ENCODE measurements around the gene PTPN20.

The PTPN20 gene

GRCh38 chr10:47039562-47039913 lies 128.3 kb downstream of the PTPN20 start:
- Histone ChIP-seq H3K9me3 (ENCODE audit: control insufficient read depth in 1 of 2, low read length in 2 of 2) (no peaks in the 10 kb centered on the region), H3K4me1 (ENCODE audit: control insufficient read depth in 1 of 2, insufficient read depth in 2 of 2, low read length in 2 of 2) (peaks cover 4 to 14% of the 10 kb centered on the region in 2 donors), H3K4me3 (ENCODE audit: low read depth in 1 of 2, low read length in 2 of 2) (no peak overlapping the region), H3K27me3 (ENCODE audit: low read depth, low read length) (no peaks in the 10 kb centered on the region), H3K36me3 (ENCODE audit: control insufficient read depth in 1 of 2, insufficient read depth in 2 of 2, low read length in 2 of 2) (no peaks in the 10 kb centered on the region), H3K27ac (ENCODE audit: low read length) (no peak overlapping the region)

DNA sequence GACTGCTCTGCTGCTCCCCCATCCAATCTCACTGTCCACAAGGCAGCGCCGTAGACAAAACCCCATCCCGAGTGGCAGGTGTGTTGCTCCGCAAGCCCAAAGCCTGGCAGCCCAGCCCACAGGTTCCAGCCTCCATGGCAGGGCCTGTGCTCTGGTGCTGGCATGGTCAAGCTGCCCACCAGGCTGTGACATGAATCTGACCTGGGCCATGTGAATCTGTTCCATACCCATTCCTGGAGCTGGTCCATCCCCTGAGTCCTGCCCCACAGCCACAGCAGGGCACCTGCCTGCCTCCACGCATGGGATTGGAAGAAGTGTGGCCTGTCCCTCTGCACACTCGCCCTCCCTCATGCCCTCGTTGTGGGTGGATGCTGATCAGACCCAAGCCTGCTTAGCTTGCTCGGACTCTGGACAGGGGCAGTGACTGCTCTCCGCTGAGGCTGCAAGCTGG lies 128.8 kb downstream of the PTPN20 start:
- H3K27ac ChIP-seq (ENCODE audit: low read length): no peak overlapping the region

DNA sequence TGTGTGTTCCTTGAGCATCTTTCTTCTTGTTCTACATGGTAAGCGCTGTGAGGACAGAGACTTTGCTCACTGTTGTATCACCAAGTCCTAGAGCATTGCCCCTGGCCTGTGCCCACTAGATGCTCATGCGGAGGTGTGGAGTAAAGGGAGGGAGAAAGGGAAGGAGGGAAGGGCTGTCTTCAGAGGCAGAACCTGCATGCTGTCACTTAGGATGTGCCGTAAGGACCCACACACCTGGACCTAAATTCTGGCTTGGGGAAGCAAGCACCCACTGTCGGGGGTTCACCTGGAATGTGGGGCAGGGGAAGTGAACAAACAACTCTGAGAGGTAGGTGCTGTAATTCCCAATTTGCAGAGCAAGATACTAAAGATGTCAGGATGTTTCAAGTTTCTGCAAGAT lies 129.5 kb downstream of the PTPN20 start:
- Histone ChIP-seq H3K27ac (ENCODE audit: low read length) (no peak overlapping the region), H3K27me3 (ENCODE audit: low read depth, low read length) (no peaks in the 10 kb centered on the region), H3K4me3 (ENCODE audit: low read depth in 1 of 2, low read length in 2 of 2) (no peak overlapping the region), H3K36me3 (ENCODE audit: control insufficient read depth in 1 of 2, insufficient read depth in 2 of 2, low read length in 2 of 2) (no peaks in the 10 kb centered on the region), H3K9me3 (ENCODE audit: control insufficient read depth in 1 of 2, low read length in 2 of 2) (no peaks in the 10 kb centered on the region), H3K4me1 (ENCODE audit: control insufficient read depth in 1 of 2, insufficient read depth in 2 of 2, low read length in 2 of 2) (peaks cover 4 to 14% of the 10 kb centered on the region in 2 donors)

More for the DNA sequence above, 128.8 kb downstream of the PTPN20 start:
- Histone ChIP-seq H3K27me3 (ENCODE audit: low read depth, low read length) (no peaks in the 10 kb centered on the region), H3K4me1 (ENCODE audit: control insufficient read depth in 1 of 2, insufficient read depth in 2 of 2, low read length in 2 of 2) (peaks cover 4 to 14% of the 10 kb centered on the region in 2 donors), H3K4me3 (ENCODE audit: low read depth in 1 of 2, low read length in 2 of 2) (no peak overlapping the region), H3K36me3 (ENCODE audit: control insufficient read depth in 1 of 2, insufficient read depth in 2 of 2, low read length in 2 of 2) (no peaks in the 10 kb centered on the region), H3K9me3 (ENCODE audit: control insufficient read depth in 1 of 2, low read length in 2 of 2) (no peaks in the 10 kb centered on the region)

GRCh38 chr10:47041396-47042198 lies 130.4 kb downstream of the PTPN20 start:
- H3K27ac ChIP-seq (ENCODE audit: low read length): no peak overlapping the region
- no peaks in the 10 kb centered on the region for H3K27me3 ChIP-seq (ENCODE audit: low read depth, low read length)
- no peaks in the 10 kb centered on the region for H3K36me3 ChIP-seq (ENCODE audit: control insufficient read depth in 1 of 2, insufficient read depth in 2 of 2, low read length in 2 of 2)
- H3K4me1 ChIP-seq (ENCODE audit: control insufficient read depth in 1 of 2, insufficient read depth in 2 of 2, low read length in 2 of 2): peaks cover 4 to 14% of the 10 kb centered on the region in 2 donors
- no peak overlapping the region for H3K4me3 ChIP-seq (ENCODE audit: low read depth in 1 of 2, low read length in 2 of 2)
- H3K9me3 ChIP-seq (ENCODE audit: control insufficient read depth in 1 of 2, low read length in 2 of 2): no peaks in the 10 kb centered on the region

- H3K27ac ChIP-seq (ENCODE audit: low read length): no peak overlapping the region
Observed at GRCh38 chr10:47042199-47042473, 130.9 kb downstream of the PTPN20 start.

DNA sequence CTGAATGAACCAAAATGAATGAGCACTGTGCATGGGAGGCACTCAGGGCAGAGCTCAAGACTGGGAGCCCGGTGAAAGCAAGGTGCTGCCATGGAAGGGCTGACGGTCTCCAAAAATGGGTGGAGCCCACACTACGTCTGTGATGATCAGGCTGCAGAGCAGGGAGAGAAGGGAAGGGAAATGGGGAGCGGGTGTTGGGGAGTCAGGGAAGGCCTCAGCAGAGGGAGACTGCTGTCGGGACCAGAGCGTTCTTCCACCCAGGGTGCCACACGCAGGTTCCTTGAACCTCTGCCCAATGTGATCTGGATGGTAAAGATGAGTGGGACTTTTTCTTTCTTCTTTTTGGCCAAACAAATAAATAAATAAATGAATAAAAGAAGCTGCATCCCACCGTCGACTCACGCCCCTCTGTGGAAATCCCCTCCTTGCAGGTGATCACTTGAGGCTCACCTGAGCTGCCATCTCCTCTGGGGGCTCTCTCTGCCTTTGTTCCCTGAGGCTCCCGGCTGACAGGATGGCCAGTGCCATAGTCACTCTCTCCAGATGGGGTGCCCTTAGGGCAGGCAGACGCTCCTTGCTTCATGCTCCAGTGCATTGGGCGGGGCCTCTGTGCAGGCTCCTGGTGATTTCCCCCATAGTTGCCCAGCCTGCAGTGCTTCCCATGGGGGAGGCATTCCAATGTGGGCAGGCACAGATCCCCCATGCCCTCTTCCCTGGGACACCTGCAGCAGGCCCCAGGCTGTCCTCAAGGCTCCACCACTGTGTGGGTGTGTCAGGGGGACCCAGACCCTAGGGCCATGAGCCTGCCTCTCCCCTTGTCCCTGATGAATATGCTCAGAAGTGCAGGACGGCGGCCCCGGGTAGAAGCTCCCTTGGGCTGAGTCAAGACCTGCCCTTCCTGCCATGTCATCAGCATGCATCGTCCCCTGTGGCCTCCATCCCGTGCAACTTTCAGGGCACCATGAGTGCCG lies 131.8 kb downstream of the PTPN20 start:
- Histone ChIP-seq H3K27me3 (ENCODE audit: low read depth, low read length) (no peaks in the 10 kb centered on the region), H3K4me3 (ENCODE audit: low read depth in 1 of 2, low read length in 2 of 2) (no peak overlapping the region), H3K9me3 (ENCODE audit: control insufficient read depth in 1 of 2, low read length in 2 of 2) (no peaks in the 10 kb centered on the region), H3K36me3 (ENCODE audit: control insufficient read depth in 1 of 2, insufficient read depth in 2 of 2, low read length in 2 of 2) (no peaks in the 10 kb centered on the region), H3K27ac (ENCODE audit: low read length) (no peak overlapping the region), H3K4me1 (ENCODE audit: control insufficient read depth in 1 of 2, insufficient read depth in 2 of 2, low read length in 2 of 2) (peaks cover 4 to 6% of the 10 kb centered on the region in 2 donors)

More at GRCh38 chr10:47042199-47042473, 130.9 kb downstream of the PTPN20 start:
- Histone ChIP-seq H3K4me1 (ENCODE audit: control insufficient read depth in 1 of 2, insufficient read depth in 2 of 2, low read length in 2 of 2) (peaks cover 4 to 10% of the 10 kb centered on the region in 2 donors), H3K9me3 (ENCODE audit: control insufficient read depth in 1 of 2, low read length in 2 of 2) (no peaks in the 10 kb centered on the region), H3K4me3 (ENCODE audit: low read depth in 1 of 2, low read length in 2 of 2) (no peak overlapping the region), H3K36me3 (ENCODE audit: control insufficient read depth in 1 of 2, insufficient read depth in 2 of 2, low read length in 2 of 2) (no peaks in the 10 kb centered on the region), H3K27me3 (ENCODE audit: low read depth, low read length) (no peaks in the 10 kb centered on the region)

DNA sequence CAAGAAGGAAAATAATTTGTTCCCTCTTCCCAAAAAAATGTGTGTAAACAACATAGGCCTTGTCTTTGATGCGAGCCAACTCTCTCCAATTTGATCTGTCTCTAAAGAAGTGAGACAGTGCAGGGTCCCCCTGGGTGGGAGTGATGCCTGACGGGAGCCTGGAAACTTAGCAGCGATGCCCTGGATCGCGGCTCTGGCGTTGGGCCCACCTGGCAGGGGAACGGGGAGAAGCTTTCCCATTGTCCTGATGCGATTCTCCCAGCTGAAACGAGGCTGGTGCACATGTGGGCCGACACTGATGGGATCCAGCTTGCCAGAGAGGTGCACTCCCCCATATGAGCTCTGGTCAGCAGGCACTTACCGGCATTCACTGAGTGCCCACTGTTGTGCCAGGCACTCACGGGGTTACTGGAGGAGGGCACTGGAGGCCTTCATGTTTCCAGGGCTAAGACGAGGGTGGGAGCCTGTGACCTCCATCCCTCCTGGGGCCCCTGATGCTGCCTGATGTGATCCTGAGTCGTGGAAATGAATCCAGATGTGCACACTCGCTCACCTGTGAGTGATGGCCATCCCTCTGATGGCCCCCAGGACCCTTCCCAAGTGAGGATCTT lies 132.8 kb downstream of the PTPN20 start:
- H3K36me3 ChIP-seq (ENCODE audit: control insufficient read depth in 1 of 2, insufficient read depth in 2 of 2, low read length in 2 of 2): no peaks in the 10 kb centered on the region
- no peak overlapping the region for H3K4me3 ChIP-seq (ENCODE audit: low read depth in 1 of 2, low read length in 2 of 2)
- no peak overlapping the region for H3K27ac ChIP-seq (ENCODE audit: low read length)
- no peaks in the 10 kb centered on the region for H3K27me3 ChIP-seq (ENCODE audit: low read depth, low read length)
- H3K9me3 ChIP-seq (ENCODE audit: control insufficient read depth in 1 of 2, low read length in 2 of 2): no peaks in the 10 kb centered on the region
- peaks cover 4 to 6% of the 10 kb centered on the region in 2 donors for H3K4me1 ChIP-seq (ENCODE audit: control insufficient read depth in 1 of 2, insufficient read depth in 2 of 2, low read length in 2 of 2)

DNA sequence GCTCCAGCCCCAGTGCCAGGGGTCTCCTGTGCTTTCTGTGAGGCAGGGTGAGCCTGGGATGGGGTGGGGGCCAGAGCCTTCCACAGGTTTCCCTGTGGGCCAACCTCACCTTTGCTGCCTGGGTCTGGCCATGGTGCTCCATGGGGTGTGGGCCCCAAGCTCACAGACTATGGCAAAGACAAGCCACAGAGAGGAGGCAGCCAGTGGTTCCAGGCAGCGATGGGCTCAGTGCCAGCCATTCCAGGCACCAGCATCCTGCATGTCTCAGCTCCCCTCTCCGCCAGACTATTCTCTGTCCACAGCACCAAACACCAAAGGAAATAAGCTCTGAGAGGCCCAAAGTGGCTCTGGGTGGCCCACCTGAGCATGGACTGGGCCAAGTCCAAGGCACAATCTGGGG lies 133.5 kb downstream of the PTPN20 start:
- Histone ChIP-seq H3K27ac (ENCODE audit: low read length) (no peak overlapping the region), H3K27me3 (ENCODE audit: low read depth, low read length) (no peaks in the 10 kb centered on the region), H3K4me3 (ENCODE audit: low read depth in 1 of 2, low read length in 2 of 2) (no peak overlapping the region), H3K9me3 (ENCODE audit: control insufficient read depth in 1 of 2, low read length in 2 of 2) (no peaks in the 10 kb centered on the region), H3K36me3 (ENCODE audit: control insufficient read depth in 1 of 2, insufficient read depth in 2 of 2, low read length in 2 of 2) (no peaks in the 10 kb centered on the region), H3K4me1 (ENCODE audit: control insufficient read depth in 1 of 2, insufficient read depth in 2 of 2, low read length in 2 of 2) (peaks cover under 1 to 6% of the 10 kb centered on the region in 2 donors)

- Histone ChIP-seq H3K4me3 (ENCODE audit: low read depth in 1 of 2, low read length in 2 of 2) (no peak overlapping the region), H3K36me3 (ENCODE audit: control insufficient read depth in 1 of 2, insufficient read depth in 2 of 2, low read length in 2 of 2) (no peaks in the 10 kb centered on the region), H3K4me1 (ENCODE audit: control insufficient read depth in 1 of 2, insufficient read depth in 2 of 2, low read length in 2 of 2) (peaks cover 0 to 6% of the 10 kb centered on the region in 2 donors), H3K27ac (ENCODE audit: low read length) (no peak overlapping the region), H3K9me3 (ENCODE audit: control insufficient read depth in 1 of 2, low read length in 2 of 2) (no peaks in the 10 kb centered on the region), H3K27me3 (ENCODE audit: low read depth, low read length) (no peaks in the 10 kb centered on the region)
Observed at GRCh38 chr10:47045331-47045861, 134.2 kb downstream of the PTPN20 start.

- no peaks in the 10 kb centered on the region for H3K27me3 ChIP-seq (ENCODE audit: low read depth, low read length)
- H3K27ac ChIP-seq (ENCODE audit: low read length): no peak overlapping the region
- no peaks in the 10 kb centered on the region for H3K9me3 ChIP-seq (ENCODE audit: control insufficient read depth in 1 of 2, low read length in 2 of 2)
- H3K4me3 ChIP-seq (ENCODE audit: low read depth in 1 of 2, low read length in 2 of 2): no peak overlapping the region
- H3K36me3 ChIP-seq (ENCODE audit: control insufficient read depth in 1 of 2, insufficient read depth in 2 of 2, low read length in 2 of 2): no peaks in the 10 kb centered on the region
- H3K4me1 ChIP-seq (ENCODE audit: control insufficient read depth in 1 of 2, insufficient read depth in 2 of 2, low read length in 2 of 2): peaks cover 0 to 6% of the 10 kb centered on the region in 2 donors
Observed at GRCh38 chr10:47046321-47047126, 135.3 kb downstream of the PTPN20 start.

All from muscle layer of duodenum (tissue), 2 donors.